Measurements from ENCODE around the gene FAF1. TPM values are rescaled to one million over a fixed set of nuclear protein-coding genes. Genes with fewer than 3 reads are reported as not detected.

The FAF1 gene
- total and polyA plus RNA-seq, 9 donors: 23.1 to 76.0 (median 57.1) TPM

DNA sequence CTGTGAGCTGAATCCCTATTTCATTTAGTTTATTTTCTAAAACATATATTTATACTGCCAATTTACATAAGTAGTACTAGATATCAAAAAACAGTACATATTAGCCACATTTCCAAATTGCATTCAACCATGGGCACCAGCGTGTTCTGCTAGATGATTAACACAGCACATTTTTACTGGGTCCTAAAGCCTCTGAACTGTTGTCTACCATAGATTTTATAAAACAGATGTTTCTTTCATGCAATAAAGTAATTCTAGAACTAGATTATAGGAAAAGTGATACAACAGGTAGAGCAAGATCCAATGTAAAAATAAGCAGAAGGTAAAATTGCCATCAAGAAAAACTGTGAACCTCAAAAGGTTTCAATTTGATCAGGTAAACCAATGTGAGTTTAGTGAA, 108.6 kb downstream of the FAF1 start:
- Histone ChIP-seq H3K36me3 (no peaks in the 10 kb centered on the region), H3K27me3 (no peaks in the 10 kb centered on the region), H3K9me3 (no peaks in the 10 kb centered on the region), H3K4me3 (no peak overlapping the region), H3K27ac (no peak overlapping the region), H3K4me1 (ENCODE audit: insufficient read depth) (no peaks in the 10 kb centered on the region)
- 100% methylated on average over 1 of the region's 1 CpG for WGBS, 3 donors
- intact Hi-C loops (cut with DNase I): no loop called here
- TF ChIP-seq EP300 (IDR thresholded peaks at IDR 0.05): no peak
- TF ChIP-seq POLR2A (IDR thresholded peaks at IDR 0.05): no peak
- no peak for TF ChIP-seq CTCF (IDR thresholded peaks at IDR 0.05)
- DNase-seq: no peak

GRCh38 chr1:50851034-50851433, 109.0 kb downstream of the FAF1 start:
- intact Hi-C loops (cut with DNase I): no loop called here
- TF ChIP-seq POLR2A (IDR thresholded peaks at IDR 0.05): no peak
- TF ChIP-seq CTCF (IDR thresholded peaks at IDR 0.05): no peak
- no peak for TF ChIP-seq EP300 (IDR thresholded peaks at IDR 0.05)
- Histone ChIP-seq H3K36me3 (no peaks in the 10 kb centered on the region), H3K27me3 (no peaks in the 10 kb centered on the region), H3K9me3 (no peaks in the 10 kb centered on the region), H3K4me3 (no peak overlapping the region), H3K27ac (no peak overlapping the region), H3K4me1 (ENCODE audit: insufficient read depth) (no peaks in the 10 kb centered on the region)
- WGBS, 3 donors: 96 to 97% (median 97%) methylated on average over 7 of the region's 7 CpGs
- DNase-seq: no peak

DNA sequence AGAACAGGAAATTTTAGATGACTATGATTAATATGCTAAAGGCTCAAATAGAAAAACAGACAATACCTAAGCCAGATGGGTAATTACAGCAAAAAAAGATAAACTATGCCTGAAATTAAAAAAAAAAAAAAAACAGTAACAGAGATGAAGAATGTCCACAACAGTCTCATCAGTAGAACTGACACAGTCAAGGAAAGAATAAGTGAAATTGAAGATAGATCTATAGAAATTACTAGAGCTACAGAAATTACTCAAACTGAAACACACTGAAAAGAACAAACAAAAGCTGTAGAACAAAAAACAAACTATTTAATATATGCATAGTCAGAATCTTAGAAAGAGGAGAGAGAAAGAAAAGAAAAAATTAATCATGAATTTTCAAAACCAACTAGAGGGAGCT, 112.8 kb downstream of the FAF1 start:
- TF ChIP-seq POLR2A (IDR thresholded peaks at IDR 0.05) (no peak), CTCF (IDR thresholded peaks at IDR 0.05) (no peak), EP300 (IDR thresholded peaks at IDR 0.05) (no peak)
- H3K36me3 ChIP-seq: no peaks in the 10 kb centered on the region
- DNase-seq: no peak
- no peak overlapping the region for H3K27ac ChIP-seq
- no peaks in the 10 kb centered on the region for H3K9me3 ChIP-seq
- no peaks in the 10 kb centered on the region for H3K4me1 ChIP-seq (ENCODE audit: insufficient read depth)
- no peaks in the 10 kb centered on the region for H3K27me3 ChIP-seq
- no peak overlapping the region for H3K4me3 ChIP-seq
- intact Hi-C loops (cut with DNase I): no loop called here

DNA sequence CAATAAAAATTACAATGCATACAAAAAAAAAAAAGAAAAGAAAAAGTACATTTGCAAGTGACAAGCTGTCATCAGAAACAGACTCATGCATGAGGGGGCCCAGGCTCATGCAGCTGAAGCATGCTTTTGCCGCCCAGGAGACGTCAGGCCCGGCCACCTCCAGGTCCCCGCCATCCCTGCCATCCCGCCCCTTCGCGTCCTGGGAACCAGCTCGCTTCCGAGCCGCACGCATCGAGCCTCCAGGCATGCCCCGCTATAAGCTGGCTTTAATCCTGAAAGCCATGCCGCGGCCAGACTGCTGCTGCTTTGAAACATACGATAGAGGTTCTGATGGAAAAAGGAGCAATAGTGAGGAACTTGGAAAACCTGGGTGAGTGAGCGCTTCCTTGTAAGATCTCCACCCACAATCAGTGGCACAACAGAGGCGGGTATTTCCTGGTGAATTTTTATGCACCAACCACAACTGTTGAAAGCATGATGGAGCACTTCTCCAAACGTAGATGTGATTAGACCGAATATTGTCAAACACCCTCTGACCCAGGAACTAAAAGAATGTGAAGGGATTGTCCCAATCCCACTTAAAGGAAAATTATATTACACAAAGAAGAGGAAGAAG, 113.7 kb downstream of the FAF1 start:
- DNase-seq: no peak
- Histone ChIP-seq H3K4me1 (ENCODE audit: insufficient read depth) (no peaks in the 10 kb centered on the region), H3K27me3 (no peaks in the 10 kb centered on the region), H3K36me3 (no peaks in the 10 kb centered on the region), H3K9me3 (no peaks in the 10 kb centered on the region), H3K4me3 (no peak overlapping the region), H3K27ac (no peak overlapping the region)
- WGBS, 3 donors: 97% methylated on average over 20 of the region's 20 CpGs
- intact Hi-C loops (cut with DNase I): no loop called here
- TF ChIP-seq CTCF (IDR thresholded peaks at IDR 0.05): no peak
- no peak for TF ChIP-seq POLR2A (IDR thresholded peaks at IDR 0.05)
- no peak for TF ChIP-seq EP300 (IDR thresholded peaks at IDR 0.05)

Data from ovary (tissue), 9 donors.